ENCODE results near the gene PPIC.

DNA sequence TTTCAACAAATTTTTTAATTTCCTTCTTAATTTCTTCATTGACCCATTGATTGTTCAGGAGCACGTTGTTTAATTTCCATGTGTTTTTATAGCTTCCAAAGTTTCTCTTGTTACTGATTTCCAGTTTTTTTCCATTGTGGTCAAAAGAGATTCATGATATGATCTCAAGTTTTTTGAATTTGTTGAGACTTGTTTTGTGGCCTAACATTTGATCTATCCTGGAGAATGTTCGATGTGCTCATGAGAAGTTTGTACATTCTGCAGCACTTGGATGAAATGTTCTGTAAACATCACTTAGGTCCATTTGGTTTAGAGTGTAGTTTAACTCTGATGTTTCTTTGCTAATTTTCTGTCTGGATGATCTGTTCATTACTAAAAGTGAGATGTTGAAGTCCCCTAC, 14.7 kb upstream of the PPIC start:
- no peak for TF ChIP-seq EZH2 (IDR thresholded peaks at IDR 0.05; ENCODE audit: insufficient read depth, poor library complexity, severe bottlenecking)
- no peak for TF ChIP-seq EZH2phosphoT487 (IDR thresholded peaks at IDR 0.05; ENCODE audit: insufficient read depth, low read depth)

Data from GM23248 (cell line).